Endothelial cell of hepatic sinusoid (primary cell): Measurements from ENCODE around the gene NEK7.

Experiments used
- in situ Hi-C: cut with HindIII; loops from 2 replicates; pipeline ENCODE4 v1.10.0; 2017; ENCODE audit warnings: low sequenced_read_pairs

NEK7 gene

DNA sequence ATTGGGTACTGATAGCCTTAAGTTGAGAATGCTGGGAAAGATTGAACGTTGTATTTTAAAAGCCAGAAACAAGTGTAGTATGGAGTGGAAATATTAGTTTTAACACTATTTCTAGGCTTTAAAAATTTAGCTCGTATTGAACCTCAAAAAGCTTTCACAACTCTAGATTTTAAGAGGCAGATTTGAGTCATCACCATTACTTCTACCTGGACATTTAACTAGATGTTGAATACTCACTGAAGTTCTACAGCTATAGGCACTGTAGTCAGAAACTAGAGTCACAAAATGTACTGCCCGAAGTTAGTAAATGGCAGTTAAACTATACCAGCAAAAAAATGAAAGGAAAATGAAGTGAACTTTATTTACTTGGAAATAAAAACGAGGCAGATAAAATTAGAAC lies 96.5 kb downstream of the NEK7 start:
- in situ Hi-C loops, result no loop called here

DNA sequence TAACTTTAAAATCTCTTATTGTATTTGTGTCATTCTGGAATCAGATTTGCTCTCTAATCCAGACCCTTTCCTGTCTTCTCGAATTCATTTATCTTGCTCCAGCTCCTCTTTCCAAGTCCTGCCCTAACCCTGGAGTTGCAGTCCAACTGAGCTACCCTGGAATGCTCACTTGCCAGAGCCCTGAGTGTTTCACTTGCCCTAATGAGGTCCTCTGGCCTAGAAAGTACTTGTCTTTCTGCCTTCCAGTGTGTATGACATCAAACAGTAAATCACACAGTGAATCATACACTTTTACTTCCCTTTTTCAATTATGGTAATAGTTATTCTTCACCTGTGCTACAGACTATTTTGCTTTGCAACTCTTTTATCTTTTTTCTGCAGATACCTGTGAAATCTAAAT lies 96.9 kb downstream of the NEK7 start:
- in situ Hi-C loops, result no loop called here

DNA sequence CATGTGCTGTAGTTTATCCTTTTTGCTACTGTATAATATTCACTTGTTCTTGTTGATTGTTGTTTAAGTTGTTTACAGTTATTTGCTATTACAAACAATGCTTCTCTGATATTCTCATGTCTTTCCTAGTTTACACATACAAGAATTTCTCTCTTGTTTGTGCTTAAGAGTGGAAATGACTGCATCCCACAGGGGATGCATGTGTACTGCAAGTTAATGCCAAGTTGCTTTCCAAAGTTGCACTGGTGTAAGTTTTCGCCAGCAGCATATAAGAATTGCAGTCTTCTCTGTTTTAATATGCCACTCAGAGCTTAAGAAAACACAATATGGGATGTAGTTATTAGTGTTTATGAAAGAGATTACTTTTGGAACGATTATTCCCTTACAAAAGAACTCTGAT lies 97.7 kb downstream of the NEK7 start:
- in situ Hi-C loops, result no loop called here

DNA sequence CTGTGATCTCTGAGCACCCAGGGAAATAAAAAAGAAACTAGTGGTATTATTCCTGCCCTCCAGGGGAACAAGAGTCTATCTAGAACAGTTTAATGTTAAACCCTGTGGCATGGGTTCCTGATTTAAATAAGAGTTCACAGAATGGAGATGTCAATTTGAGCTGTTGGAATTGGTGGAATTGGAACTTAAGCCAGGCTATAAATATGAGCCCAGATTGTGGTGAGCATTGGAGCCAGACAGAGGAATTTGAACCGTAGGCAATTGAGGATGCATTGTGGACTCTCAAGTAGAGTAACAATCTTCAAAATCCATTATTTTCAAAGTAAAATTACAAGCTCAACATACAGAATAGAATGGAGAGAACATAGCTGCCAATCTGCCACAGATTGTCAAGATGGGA lies 98.2 kb downstream of the NEK7 start:
- in situ Hi-C loops, result no loop called here

DNA sequence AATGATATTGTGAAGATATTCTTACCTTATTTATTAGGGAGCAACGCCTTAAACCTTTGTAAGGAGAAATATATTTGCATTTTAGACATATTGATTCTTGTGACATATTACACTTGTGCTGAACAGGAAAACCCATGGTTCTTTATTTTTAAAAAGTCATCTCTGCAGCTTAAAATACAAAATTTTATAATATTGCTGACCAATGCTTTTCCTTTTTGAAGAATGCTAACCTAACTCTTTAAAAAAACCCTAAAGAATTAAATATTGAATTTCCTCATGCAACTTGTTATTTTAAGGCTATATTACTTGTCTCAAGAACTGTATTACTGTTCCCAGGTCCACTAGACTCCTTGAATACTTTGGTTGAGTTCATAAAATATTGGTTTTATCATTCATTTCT lies 99.0 kb downstream of the NEK7 start:
- in situ Hi-C loops, result no loop called here

DNA sequence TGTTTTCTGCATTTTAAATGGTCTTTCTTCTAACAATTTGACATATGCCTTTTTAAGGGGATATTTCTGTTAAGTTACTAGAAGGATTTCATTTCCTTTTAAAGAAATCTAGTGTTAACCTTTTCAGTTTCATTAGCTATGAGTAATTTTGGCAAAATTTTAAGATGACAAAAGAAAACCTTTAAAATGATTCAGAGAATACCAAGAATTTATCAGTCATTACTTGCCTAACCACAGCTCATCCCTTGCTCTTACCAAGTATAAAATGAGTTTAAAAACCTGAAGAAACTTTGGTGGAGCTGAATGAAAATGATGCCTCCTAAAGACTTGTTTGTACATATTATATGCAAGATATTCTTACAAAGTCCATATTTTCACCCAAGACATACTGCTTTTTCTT lies 101.7 kb downstream of the NEK7 start:
- in situ Hi-C loops, result no loop called here

DNA sequence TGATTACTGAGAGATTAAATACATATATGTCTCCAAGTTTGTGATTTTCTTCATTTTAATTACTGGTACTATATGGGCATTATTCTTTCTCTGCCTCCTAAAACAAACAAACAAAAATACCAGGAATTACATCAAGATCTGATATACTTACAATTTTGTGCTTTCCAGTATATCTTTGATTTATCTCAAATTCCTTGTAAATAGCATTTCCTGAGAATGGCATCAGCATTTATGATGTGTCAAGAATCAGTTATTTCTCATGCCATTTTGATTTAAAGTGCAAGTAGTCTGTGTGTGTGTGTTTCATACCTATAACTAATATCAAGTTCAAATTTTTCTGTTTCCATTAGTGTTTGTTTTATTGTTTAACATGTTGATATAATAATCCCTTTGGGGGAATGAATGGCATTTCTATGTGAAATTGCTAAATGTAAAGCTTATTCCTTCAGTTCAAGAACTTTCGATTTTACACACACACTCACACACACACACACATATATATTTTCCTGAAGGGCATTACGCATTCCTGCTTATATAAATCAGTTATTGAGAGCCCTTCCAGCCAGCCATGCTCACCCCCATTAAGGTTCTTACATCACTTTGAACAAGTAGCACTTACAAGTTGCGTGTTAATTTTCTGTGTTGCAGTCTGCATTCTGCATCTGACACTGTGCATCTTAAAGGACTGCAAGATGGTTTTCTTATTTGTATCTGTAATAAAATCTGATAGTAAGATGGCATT lies 102.7 kb downstream of the NEK7 start:
- in situ Hi-C loops, result no loop called here

DNA sequence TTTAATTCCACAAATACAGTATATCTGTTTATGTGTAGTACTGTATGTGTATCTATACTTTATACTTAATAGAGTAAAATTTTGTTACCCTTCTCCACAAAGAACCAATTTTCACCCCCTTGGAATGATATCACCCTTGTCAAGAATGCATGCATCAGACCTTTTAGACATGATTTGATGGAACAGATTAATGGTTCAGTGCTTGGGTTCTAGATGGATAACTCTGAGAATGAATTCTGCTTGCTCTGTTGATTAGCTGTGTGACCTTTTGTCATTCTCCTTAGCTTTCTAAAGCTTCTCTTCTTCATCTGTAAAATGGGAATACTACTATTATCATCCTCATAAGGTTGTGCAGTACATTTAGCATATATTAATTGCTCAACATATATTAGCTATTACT lies 105.1 kb downstream of the NEK7 start:
- in situ Hi-C loops, result no loop called here

DNA sequence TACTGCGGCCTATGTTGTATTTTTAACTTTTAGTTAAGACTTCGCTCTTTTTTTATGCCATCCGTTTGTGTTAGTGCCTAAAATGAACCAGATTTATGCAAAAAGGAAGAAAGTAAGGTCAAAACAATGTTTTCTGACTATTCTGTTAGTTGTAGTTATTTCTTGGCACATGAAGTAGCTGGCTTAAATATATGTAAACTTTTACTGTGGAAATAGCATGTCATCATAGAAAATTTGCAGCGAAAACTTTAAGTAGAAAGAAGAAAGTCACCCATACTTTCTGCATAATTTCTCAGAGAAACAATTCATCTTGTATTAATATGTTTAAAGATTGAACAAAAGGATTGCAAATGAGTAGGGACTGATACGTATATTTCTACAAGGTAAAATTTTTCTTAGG lies 106.4 kb downstream of the NEK7 start:
- in situ Hi-C loops, result no loop called here

DNA sequence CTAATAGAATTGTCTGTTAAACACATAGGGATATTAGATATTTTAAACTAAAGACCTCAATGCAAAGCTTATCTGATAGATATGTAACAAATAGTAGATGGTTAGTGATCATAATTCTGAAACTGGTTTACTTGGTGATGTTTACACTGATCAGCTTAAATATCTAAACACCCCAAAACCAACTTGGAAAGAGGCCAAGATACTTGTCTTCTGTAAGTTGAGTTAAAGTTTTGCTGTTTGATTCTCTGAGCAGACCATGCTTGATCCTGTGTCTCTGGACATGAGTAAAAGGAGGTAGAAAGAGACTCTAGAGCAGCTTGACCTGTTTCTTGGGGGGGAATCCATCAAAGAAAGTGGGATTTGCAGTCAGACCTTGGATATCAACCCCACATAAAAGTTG lies 107.5 kb downstream of the NEK7 start:
- in situ Hi-C loops, result no loop called here

DNA sequence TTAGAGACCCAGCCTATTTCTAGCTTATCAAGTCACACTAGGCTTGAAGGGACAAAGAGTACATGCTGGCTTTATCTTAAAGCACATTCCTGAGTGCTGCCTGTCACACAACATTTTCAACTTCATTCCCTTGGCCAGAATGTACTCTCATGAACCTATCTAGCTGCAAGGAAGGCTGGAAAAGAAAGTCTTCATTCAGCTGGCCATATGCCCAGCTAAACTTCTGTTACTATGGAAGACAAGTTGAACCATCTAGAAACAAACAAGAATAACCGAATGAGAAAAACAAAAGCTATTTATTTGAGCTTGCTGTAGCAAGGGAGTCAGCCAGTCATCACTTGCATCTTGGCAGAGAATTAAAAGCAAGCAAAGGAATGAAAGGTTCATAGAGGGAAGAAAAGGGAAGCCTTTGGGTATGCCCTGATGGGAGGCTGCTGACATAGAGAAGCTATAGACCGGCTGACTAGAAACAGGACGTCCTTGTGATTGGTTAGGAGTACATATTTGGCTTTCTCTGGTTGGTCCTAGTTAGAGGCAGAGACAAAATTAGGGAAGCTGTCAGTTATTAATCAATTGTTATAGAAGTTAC lies 108.4 kb downstream of the NEK7 start:
- in situ Hi-C loops, result loop anchor here (5.0 kb wide), 1 partner anchor 33 kb away; no protein-coding TSS in a partner anchor

DNA sequence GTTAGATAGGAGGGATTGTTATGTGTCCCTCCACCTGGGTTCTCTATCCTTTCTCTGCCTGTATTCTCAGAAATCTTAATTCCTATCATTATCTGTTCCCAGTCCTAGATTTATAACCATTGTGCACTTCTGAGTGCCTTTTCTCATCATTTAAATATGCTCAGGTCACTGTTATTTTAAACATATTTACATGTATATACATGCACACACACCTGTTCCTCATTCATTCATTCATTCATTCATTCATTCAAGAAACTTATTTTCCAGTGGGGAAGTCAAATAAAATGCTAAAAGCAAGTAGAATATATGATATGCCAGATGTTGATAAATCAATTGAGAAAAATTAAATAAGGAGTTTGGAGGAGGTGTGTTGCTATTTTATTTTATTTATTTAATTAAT lies 110.3 kb downstream of the NEK7 start:
- in situ Hi-C loops, result loop anchor here (5.0 kb wide), 1 partner anchor 35 kb away; no protein-coding TSS in a partner anchor

DNA sequence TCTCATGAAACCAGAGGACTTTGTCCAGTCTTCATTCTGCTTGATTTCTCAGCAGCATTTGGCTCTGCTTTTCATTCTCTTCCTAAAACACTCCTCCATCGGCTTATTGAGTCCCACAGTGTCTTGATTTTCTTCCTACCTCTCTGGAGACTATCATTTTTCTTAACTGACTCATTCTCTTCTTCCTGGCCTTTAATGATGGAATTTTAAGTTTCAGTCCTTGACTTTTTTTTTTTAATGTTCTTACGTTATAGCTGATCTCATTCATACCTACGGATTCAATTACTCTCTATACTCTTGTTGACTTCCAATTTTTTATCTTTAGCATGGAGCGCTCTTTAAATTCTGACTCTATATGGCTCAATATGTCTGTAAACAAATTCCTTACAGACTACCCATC lies 111.1 kb downstream of the NEK7 start:
- in situ Hi-C loops, result loop anchor here (5.0 kb wide), 1 partner anchor 36 kb away; no protein-coding TSS in a partner anchor

DNA sequence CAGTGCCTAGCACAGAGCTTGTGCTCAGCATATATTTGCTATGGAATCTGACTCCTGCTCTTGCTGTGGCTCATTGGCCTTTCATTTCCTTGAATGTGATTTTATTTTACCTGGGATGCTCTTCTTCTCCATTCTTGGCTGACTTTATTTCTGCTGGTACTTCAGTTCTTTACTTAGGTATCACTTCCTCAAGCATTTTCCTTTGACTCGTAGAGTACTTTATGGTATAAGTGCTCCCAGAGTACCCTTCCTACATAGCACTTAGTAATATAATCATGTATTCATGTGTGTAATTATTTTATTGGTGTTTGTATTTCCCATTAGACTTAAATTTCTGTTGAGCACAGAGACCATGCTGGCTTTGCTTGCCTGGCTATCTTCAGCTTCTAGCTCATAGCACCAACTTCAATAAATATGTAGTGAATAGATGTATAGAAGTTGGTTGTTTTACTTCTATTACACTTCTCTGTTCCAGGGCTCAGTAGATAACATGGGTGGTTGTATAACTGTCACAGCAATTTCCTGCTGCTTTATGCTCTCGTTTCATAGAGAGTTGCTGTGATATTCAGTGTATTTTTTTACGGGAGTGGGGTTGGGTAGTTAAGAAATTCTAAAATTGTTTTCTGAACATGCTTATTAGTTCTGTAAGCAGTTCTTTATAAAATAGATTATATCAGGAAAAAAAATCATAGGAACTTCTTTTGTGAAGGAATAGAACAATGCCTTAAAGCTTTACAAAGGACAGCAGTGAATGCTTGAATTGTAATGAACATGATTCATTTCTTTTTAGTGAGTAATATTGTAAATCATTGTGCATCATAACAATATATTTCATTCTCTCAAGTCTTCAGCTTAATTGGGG lies 112.2 kb downstream of the NEK7 start:
- in situ Hi-C loops, result loop anchor here (5.0 kb wide), 1 partner anchor 37 kb away; no protein-coding TSS in a partner anchor

DNA sequence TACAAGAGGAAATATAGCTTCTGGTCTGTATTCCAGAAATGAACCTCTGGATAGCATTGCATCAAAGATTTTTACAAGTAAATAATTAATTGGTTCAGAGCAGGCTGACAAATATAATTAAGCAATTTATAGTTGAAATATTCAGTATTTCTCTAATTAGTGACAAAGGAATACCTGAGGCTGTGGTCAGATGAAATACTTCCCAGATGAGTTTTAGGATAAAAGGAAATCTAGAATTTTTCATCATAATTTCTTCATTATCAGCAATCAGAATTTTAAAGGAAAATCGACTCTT lies 112.8 kb downstream of the NEK7 start:
- in situ Hi-C loops, result loop anchor here (5.0 kb wide), 1 partner anchor 37 kb away; no protein-coding TSS in a partner anchor

DNA sequence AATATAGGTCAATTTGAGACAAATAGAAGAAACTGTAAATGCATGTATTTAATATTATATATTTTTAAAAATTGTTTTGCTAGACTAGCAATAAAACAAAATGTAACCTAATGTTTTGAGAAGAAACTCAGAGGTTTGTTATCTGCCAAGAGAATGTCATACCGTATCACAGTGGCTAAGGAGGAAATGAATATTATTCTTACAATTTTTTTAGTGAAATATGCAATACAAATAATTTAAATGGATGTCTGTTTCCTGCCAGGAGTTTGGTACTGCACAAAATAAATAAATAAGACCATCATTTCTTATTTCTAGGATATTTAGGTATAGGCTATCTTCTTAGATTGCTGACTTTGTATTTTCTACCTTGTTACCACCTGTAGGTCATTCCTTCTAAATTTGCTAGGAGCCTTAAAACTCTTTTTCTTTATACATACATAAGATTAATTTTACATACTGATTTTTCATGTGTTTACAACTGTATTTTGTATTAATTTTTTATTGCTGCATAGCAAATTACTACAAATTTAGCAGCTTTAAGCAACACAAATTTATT lies 113.6 kb downstream of the NEK7 start:
- in situ Hi-C loops, result no loop called here

DNA sequence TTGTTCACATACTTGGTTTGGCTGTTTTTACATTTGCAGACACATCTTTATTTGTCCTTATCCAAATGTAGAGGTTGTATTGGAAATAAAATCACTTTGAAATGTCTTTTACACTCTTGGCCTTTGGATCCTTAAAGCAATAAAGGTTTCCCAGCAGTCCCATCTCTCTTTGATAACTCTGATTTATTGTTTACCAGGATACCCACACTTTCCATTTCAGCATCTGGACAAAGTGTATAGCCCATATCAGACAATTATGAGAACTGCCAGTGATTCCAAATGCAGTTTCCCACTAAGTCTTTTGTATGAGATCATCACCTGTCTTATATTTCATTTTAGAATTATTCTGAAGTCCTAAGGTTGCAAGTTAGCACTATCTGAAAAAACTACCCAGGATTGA lies 114.7 kb downstream of the NEK7 start:
- in situ Hi-C loops, result no loop called here

DNA sequence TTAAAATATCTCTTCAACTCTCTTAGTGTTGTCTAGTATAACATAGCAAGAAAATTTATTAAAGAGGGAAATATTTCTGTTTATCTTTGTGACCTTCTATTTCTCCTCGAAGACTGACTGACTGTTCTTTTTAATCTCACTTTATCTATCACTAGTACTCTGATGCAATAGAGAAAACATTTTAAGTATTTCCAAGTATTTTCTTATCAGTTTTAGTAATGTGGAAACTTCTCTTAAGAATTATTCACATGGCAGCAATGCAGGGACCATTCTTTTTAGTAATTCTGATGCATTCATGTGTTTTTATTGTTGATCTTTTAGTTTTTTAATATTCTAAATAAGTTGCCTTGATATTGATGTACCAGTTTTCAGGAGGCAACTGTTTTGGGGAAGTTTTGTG lies 115.7 kb downstream of the NEK7 start:
- in situ Hi-C loops, result no loop called here

DNA sequence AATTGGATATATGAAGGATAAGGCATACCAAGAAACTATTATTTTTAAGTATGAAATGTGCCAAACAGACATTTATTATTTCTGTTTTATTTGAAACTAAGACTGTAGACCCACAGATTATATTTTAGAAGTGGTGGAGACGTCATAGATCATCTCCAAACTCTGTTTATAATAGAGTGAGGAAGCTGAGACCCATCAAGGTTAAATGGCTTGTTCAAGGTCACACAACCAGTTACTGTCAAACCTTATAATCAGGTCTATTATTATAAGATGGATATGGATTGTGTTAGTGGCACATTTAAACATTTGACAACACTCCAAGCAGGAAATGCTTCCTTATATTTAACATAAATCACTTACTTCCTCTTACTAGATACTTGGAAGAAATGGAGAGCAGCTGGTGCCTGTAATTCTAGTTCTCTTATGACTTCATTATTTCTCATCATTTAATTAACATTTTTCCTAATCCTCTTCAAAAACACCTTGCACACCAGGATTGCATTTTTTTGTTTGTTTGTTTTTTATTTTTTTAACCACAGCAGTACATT lies 117.0 kb downstream of the NEK7 start:
- in situ Hi-C loops, result no loop called here

DNA sequence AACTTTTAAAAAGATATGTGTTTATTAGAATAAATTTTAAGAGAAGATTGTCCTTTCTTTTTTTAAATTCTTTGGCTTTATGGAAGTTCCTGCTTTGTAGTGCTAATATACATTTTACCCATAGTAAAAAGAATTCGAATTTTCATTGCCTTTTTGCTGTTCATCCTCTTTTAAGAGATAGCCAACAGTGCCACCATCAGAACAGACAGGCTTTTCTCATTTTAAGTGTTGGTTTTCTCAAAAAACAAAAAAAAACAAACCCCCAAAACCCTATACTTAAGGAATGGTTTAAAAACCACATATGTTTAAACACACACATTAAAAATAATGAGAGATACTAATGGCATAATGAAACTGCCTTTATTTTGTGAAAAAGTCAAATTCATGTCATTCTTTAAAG lies 118.8 kb downstream of the NEK7 start:
- in situ Hi-C loops, result no loop called here

DNA sequence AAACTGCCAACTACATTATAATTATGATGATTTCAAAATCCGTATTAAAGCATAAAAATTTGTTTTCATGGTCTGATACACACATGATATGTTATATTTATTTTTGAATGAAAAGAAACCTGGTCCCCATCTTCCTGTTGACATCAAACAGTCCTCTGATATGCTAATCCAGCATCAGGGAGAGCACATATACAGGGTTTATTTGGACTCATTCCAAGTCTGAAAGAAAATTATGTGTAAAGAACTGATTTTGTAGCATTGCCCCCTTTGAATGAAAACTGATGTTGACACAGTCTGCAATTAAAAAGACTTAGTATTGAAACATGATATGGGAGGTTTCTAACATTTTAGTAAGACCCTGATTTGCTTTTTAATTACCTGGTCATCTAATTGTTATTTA lies 119.4 kb downstream of the NEK7 start:
- in situ Hi-C loops, result no loop called here
